Neutrophil (primary cell): Measurements from ENCODE around the gene TSN.

Experiments
- H3K27ac ChIP-seq: fragments of 200-600 bp; sonication (generic); 2 replicates; pipeline ENCODE4 v1.5.1; 2016; ENCODE audit warnings: mild to moderate bottlenecking, moderate library complexity
- H3K27me3 ChIP-seq: fragments of 200-600 bp; sonication (generic); 2 replicates; pipeline ENCODE4 v1.6.0; 2016; ENCODE audit warnings: mild to moderate bottlenecking
- H3K36me3 ChIP-seq: fragments of 200-600 bp; sonication (generic); 2 replicates; pipeline ENCODE4 v1.5.1; 2017
- H3K4me1 ChIP-seq, 2 experiments: fragments of 200-600 bp in 1 of 2; sonication (generic) in 1 of 2; 1 replicate in 1 of 2; 2 replicates in 1 of 2; pipeline versions ENCODE4 v1.5.1 to v1.6.1; 2013 to 2016; ENCODE audit warnings: low read depth in 1 of 2, low read length in 1 of 2, mild to moderate bottlenecking in 1 of 2, moderate library complexity in 1 of 2; ENCODE audit not compliant: control insufficient read depth in 1 of 2, insufficient read depth in 1 of 2
- H3K4me3 ChIP-seq, 2 experiments: fragments of 200-600 bp in 1 of 2; sonication (generic) in 1 of 2; 1 replicate in 1 of 2; 2 replicates in 1 of 2; pipeline ENCODE4 v1.5.1; 2013 to 2016; ENCODE audit warnings: low read depth in 1 of 2, low read length in 1 of 2, mild to moderate bottlenecking in 1 of 2, moderate library complexity in 1 of 2
- H3K9me3 ChIP-seq: fragments of 200-600 bp; sonication (generic); 2 replicates; pipeline ENCODE4 v1.5.1; 2016
- CTCF ChIP-seq: fragments of 200-600 bp; sonication (generic); IDR thresholded peaks from 2 replicates; pipeline ENCODE4 v1.5.1; 2016; ENCODE audit warnings: antibody characterized with exemption

TSN gene

GRCh38 chr2:121748202-121748601 is 7.2 kb upstream of the TSN start:
- Histone ChIP-seq H3K27me3 (no peaks in the 10 kb centered on the region), H3K4me3 (no peak overlapping the region), H3K4me1 (no peaks in the 10 kb centered on the region), H3K36me3 (no peaks in the 10 kb centered on the region), H3K9me3 (no peaks in the 10 kb centered on the region), H3K27ac (no peak overlapping the region)
- TF ChIP-seq CTCF, result no peak

GRCh38 chr2:121754851-121755236 is 607 bp upstream of the TSN start:
- H3K4me1 ChIP-seq, result peaks cover 32 to 40% of the 10 kb centered on the region in 2 experiments
- no peaks in the 10 kb centered on the region for H3K27me3 ChIP-seq
- no peak for TF ChIP-seq CTCF
- H3K4me3 ChIP-seq, result peak overlapping the region; percentile 75 to 97
- peaks cover 1% of the 10 kb centered on the region for H3K36me3 ChIP-seq
- no peaks in the 10 kb centered on the region for H3K9me3 ChIP-seq
- H3K27ac ChIP-seq, result peak overlapping the region; percentile 92

- H3K36me3 ChIP-seq, result peaks cover 86% of the 10 kb centered on the region
These were observed 9.3 kb downstream of the TSN start for GRCh38 chr2:121764681-121765228.

GRCh38 chr2:121766624-121767023 is 11.2 kb downstream of the TSN start:
- Histone ChIP-seq H3K4me3 (no peak overlapping the region), H3K36me3 (peaks cover 88% of the 10 kb centered on the region), H3K4me1 (no peaks in the 10 kb centered on the region), H3K27ac (no peak overlapping the region), H3K27me3 (no peaks in the 10 kb centered on the region), H3K9me3 (no peaks in the 10 kb centered on the region)
- TF ChIP-seq CTCF, result no peak

More at GRCh38 chr2:121764681-121765228, 9.3 kb downstream of the TSN start:
- peaks cover 8 to 9% of the 10 kb centered on the region in 2 experiments for H3K4me1 ChIP-seq
- H3K4me3 ChIP-seq, result no peak overlapping the region
- H3K9me3 ChIP-seq, result no peaks in the 10 kb centered on the region
- H3K27ac ChIP-seq, result no peak overlapping the region
- TF ChIP-seq CTCF, result no peak
- H3K27me3 ChIP-seq, result no peaks in the 10 kb centered on the region

GRCh38 chr2:121768143-121768755 is 12.8 kb downstream of the TSN start:
- Histone ChIP-seq H3K36me3 (peaks cover 74% of the 10 kb centered on the region), H3K27me3 (no peaks in the 10 kb centered on the region), H3K4me3 (no peak overlapping the region), H3K27ac (no peak overlapping the region), H3K4me1 (no peaks in the 10 kb centered on the region), H3K9me3 (no peaks in the 10 kb centered on the region)
- TF ChIP-seq CTCF, result no peak
